Mammary epithelial cell (primary cell): Measurements from ENCODE around the gene DIAPH3.

Experiments
- CTCF ChIP-seq, 2 donors: IDR thresholded peaks in 1 of 2; conservative IDR thresholded peaks in 1 of 2; 2 replicates each; pipeline ENCODE4 v1.5.1; 2011 to 2012; ENCODE audit warnings: inconsistent platforms in 2 of 2, low read length in 2 of 2, mild to moderate bottlenecking in 2 of 2, control low read depth in 1 of 2, low read depth in 1 of 2; ENCODE audit not compliant: insufficient read depth in 1 of 2; ENCODE audit errors: extremely low read depth in 1 of 2
- EZH2 ChIP-seq: IDR thresholded peaks from 2 replicates; pipeline ENCODE4 v1.6.1; 2012; ENCODE audit warnings: low read length, inconsistent platforms, borderline replicate concordance

- TF ChIP-seq CTCF (conservative IDR thresholded peaks at IDR 0.05 in 1 of 2, IDR thresholded peaks at IDR 0.05 in 1 of 2; ENCODE audit: extremely low read depth in 1 of 2, insufficient read depth in 1 of 2, low read depth in 1 of 2, low read length in 2 of 2) (no peak), EZH2 (no peak)
Measured at GRCh38 chr13:59975807-59976435, 187.8 kb downstream of the DIAPH3 start.
